ENCODE measurements around the gene CFAP92. TPM values are rescaled to one million over a fixed set of nuclear protein-coding genes. Genes with fewer than 3 reads are reported as not detected.
A peak's percentile ranks its signal among the peaks of the same experiment; 100 is the strongest.

Gene CFAP92
- total RNA-seq, 1 donor from 2014 or later = 3.7 TPM

DNA sequence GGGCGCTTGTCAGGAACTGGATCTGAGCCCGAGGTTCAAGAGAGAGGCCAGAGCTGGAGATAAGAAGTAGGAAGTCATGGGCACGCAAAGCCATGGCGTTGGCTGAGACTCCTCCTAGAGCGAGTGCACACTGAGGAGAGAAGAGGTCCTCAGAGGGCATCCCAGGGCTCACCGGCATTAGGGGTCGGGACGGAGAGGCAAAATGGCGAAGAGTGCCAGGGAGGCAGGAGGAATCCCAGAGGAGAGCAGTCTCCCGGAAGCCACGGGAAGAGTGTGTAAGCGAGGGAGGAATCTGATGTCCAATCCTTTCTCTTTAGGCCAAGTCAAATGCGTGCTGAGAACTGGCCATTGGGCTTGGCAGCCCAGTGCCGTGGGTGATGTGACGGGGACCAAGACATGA is 31.2 kb upstream of the CFAP92 start:
- H3K36me3 Mint-ChIP-seq (ENCODE audit: low read depth, unreplicated experiment) = peaks cover 35% of the 10 kb centered on the region
- H3K27ac Mint-ChIP-seq (ENCODE audit: unreplicated experiment) = no peak overlapping the region
- H3K4me3 Mint-ChIP-seq (ENCODE audit: unreplicated experiment) = peak overlapping the region; percentile 77
- H3K27me3 Mint-ChIP-seq (ENCODE audit: unreplicated experiment) = peaks cover 8% of the 10 kb centered on the region
- TF ChIP-seq, protein P1, sequence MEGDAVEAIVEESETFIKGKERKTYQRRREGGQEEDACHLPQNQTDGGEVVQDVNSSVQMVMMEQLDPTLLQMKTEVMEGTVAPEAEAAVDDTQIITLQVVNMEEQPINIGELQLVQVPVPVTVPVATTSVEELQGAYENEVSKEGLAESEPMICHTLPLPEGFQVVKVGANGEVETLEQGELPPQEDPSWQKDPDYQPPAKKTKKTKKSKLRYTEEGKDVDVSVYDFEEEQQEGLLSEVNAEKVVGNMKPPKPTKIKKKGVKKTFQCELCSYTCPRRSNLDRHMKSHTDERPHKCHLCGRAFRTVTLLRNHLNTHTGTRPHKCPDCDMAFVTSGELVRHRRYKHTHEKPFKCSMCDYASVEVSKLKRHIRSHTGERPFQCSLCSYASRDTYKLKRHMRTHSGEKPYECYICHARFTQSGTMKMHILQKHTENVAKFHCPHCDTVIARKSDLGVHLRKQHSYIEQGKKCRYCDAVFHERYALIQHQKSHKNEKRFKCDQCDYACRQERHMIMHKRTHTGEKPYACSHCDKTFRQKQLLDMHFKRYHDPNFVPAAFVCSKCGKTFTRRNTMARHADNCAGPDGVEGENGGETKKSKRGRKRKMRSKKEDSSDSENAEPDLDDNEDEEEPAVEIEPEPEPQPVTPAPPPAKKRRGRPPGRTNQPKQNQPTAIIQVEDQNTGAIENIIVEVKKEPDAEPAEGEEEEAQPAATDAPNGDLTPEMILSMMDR (IDR thresholded peaks at IDR 0.05; ENCODE audit: unreplicated experiment) = no peak
- peaks cover 29% of the 10 kb centered on the region for H3K4me1 Mint-ChIP-seq (ENCODE audit: unreplicated experiment)
- H3K9me3 Mint-ChIP-seq (ENCODE audit: unreplicated experiment) = no peaks in the 10 kb centered on the region
- DNase-seq (ENCODE audit: low spot score) = no peak

DNA sequence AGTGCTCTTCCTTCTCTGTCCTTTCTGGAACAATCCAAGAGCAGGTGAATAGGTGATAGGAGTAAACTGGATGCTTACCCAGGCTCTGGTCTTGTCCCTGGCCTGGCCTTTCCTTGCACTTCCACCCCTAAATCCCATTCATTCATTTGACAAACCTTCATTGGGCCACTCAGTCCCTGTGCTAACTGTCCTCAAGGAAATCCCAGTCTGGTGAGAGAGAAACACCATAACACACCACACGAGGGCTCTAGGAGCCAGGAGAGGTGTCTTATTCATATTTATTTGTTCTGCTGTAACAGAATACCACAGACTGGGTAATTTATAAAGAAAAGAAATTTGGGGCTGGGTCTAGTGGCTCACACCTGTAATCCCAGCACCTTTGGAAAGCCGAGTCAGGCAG is 30.0 kb upstream of the CFAP92 start:
- H3K4me3 Mint-ChIP-seq (ENCODE audit: unreplicated experiment) = no peak overlapping the region
- TF ChIP-seq, protein P1 (IDR thresholded peaks at IDR 0.05; ENCODE audit: unreplicated experiment) = no peak
- H3K27me3 Mint-ChIP-seq (ENCODE audit: unreplicated experiment) = peaks cover 8% of the 10 kb centered on the region
- peaks cover 32% of the 10 kb centered on the region for H3K4me1 Mint-ChIP-seq (ENCODE audit: unreplicated experiment)
- no peak for DNase-seq (ENCODE audit: low spot score)
- no peak overlapping the region for H3K27ac Mint-ChIP-seq (ENCODE audit: unreplicated experiment)
- H3K9me3 Mint-ChIP-seq (ENCODE audit: unreplicated experiment) = no peaks in the 10 kb centered on the region
- H3K36me3 Mint-ChIP-seq (ENCODE audit: low read depth, unreplicated experiment) = peaks cover 32% of the 10 kb centered on the region

DNA sequence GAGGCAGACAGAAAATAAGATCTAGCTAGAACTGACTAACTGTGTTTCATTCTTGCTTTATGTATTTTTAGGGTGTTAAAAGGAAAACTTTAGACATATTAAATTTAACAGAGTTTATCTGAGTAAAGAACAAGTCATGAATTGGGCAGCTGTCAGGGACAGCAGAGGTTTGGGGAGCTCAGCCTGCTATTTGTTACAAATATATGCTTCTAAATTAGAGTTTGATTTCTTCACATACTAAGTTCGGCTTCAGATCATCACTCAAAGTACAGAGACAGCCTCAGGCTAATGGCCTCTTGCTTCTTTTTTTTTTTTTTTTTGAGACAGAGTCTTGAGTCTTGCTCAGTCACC is 29.1 kb upstream of the CFAP92 start:
- no peak overlapping the region for H3K27ac Mint-ChIP-seq (ENCODE audit: unreplicated experiment)

DNA sequence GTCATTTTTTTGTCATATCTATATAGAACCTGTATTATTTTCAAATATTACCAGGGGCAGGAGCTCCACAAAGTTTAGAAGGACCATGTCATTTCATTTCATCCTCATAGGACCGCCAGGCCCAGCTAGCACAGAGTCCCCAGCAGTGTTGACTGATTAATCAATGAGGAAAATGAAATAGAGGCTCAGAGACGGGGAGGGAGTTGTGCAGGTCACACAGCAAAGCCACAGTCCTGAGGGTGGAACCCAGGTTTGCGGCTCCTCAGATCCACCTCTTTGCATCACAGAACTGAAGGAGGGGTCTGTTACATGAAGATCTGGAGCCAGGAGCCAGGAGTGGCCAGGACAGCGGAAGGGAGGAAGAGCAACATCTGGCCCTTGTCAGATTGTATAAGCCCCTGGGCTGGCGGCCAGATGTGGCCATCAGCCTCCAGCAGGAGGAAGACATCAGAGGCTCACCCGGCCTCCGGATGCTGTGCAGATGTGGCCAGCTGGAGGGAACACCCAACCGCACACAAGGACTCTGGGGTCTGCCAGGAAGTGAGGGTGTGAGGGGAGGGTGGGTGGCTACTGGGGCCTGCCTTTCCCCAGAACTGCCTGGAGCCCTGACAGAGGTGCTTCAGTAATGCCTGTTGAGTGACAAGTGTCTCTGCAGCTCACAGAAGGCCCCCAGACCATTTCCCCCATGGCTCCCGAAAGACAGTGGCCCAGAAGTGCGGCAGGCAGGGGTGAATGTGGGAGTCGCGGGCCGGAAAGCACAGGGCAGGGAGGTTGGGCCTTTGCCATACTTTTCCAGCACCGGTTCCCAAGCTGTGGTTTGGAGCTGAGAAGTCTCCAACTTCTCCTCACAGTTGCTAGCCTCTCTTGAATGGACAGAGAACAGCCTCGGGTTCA is 28.5 kb upstream of the CFAP92 start:
- H3K27ac Mint-ChIP-seq (ENCODE audit: unreplicated experiment) = no peak overlapping the region
- peaks cover 8% of the 10 kb centered on the region for H3K27me3 Mint-ChIP-seq (ENCODE audit: unreplicated experiment)
- H3K4me1 Mint-ChIP-seq (ENCODE audit: unreplicated experiment) = peaks cover 45% of the 10 kb centered on the region

More for the DNA sequence above, 29.1 kb upstream of the CFAP92 start:
- Mint-ChIP-seq H3K27me3 (ENCODE audit: unreplicated experiment) (peaks cover 8% of the 10 kb centered on the region), H3K36me3 (ENCODE audit: low read depth, unreplicated experiment) (peaks cover 35% of the 10 kb centered on the region), H3K9me3 (ENCODE audit: unreplicated experiment) (no peaks in the 10 kb centered on the region), H3K4me1 (ENCODE audit: unreplicated experiment) (peaks cover 39% of the 10 kb centered on the region), H3K4me3 (ENCODE audit: unreplicated experiment) (no peak overlapping the region)
- no peak for DNase-seq (ENCODE audit: low spot score)
- TF ChIP-seq, protein P1 (IDR thresholded peaks at IDR 0.05; ENCODE audit: unreplicated experiment) = no peak

More for the DNA sequence above, 28.5 kb upstream of the CFAP92 start:
- DNase-seq (ENCODE audit: low spot score) = no peak
- TF ChIP-seq, protein P1 (IDR thresholded peaks at IDR 0.05; ENCODE audit: unreplicated experiment) = no peak
- Mint-ChIP-seq H3K36me3 (ENCODE audit: low read depth, unreplicated experiment) (peaks cover 38% of the 10 kb centered on the region), H3K9me3 (ENCODE audit: unreplicated experiment) (no peaks in the 10 kb centered on the region), H3K4me3 (ENCODE audit: unreplicated experiment) (peak overlapping the region; percentile 62)

Measured in endothelial cell (in vitro differentiated cells).